Stimulated activated CD8-positive, alpha-beta memory T cell treated with anti-CD3 and anti-CD28 coated beads, Interleukin-4, amount 100 ng/mL, for 4 hours (primary cell): Measurements from ENCODE around the gene ZSCAN18.

Experiments used
- DNase-seq, 2 donors: peaks; one replicate each; pipeline ENCODE4 v3.0.0-alpha.2; 2020; ENCODE audit warnings: low read depth in 2 of 2, low spot score in 1 of 2

Gene ZSCAN18

GRCh38 chr19:58044886-58045285, 53.1 kb downstream of the ZSCAN18 start:
- no peak for DNase-seq

- no peak for DNase-seq
Observed at GRCh38 chr19:58044391-58044790, 53.6 kb downstream of the ZSCAN18 start.

GRCh38 chr19:58042495-58043340, 55.3 kb downstream of the ZSCAN18 start:
- DNase-seq: no peak

GRCh38 chr19:58040751-58041525, 57.1 kb downstream of the ZSCAN18 start:
- DNase-seq: no peak

- no peak for DNase-seq
Observed at GRCh38 chr19:58038688-58039204, 59.3 kb downstream of the ZSCAN18 start.

DNA sequence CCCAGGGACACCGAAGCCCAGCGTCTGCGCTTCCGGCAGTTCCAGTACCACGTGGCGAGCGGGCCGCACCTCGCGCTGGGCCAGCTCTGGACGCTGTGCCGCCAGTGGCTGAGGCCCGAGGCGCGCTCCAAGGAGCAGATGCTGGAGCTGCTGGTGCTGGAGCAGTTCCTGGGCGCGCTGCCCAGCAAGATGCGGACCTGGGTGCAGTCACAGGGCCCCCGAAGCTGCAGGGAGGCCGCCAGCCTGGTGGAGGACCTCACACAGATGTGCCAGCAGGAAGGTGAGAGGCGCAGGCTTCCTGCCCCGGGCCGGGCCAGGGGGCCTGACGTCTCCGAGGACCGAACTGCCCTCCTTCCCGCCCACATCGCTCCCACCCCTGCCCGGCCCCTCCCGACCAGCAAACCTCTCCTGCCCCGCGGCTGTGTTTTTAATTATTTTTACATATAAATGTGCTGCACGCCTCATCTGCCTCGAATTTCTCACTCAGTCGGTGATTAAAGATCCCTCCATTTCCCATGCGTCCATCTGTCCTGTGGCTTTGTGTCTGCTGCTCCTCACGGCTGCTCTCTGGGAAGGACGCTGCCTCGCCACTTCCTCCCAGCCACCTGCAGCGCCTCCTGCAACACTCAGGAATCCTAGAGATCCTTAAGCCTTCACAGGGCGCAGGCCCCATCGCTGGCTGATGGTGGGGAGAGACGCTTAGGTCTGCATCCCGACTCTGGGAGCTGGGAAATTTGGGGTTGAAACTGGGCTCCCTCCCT, 59.9 kb downstream of the ZSCAN18 start:
- DNase-seq: no peak

GRCh38 chr19:58035863-58036262, 62.2 kb downstream of the ZSCAN18 start:
- DNase-seq: no peak

DNA sequence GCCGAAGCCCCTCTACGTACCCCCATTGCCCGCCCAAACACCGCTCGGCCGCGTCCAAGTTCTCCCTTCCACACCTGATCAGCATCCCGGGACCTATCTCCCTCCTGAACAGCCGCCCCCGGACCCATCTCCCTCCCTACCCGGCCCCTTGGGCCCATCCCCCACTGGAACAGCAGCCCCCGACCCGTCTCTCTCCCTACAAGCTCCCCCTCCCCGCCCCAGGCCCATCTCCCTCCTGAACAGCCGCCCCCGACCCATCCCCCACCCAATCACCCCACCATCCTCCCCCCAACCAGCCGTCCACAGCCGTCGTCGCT, 63.6 kb downstream of the ZSCAN18 start:
- DNase-seq: no peak
